NOMO-1 treated with DMSO at 0.1 percent for 48 hours (cell line): ENCODE data around the gene SPIN2A.
A peak's percentile ranks its signal among the peaks of the same experiment; 100 is the strongest.
"Not testable (repeated sequence)": the region's sequence is repeated elsewhere in the genome, so short reads cannot be mapped to it uniquely, and the experiment has no call there.

ENCODE experiments used
- DNase-seq: peaks from one replicate; lab custom pipeline; 2025; ENCODE audit not compliant: unreplicated experiment; lab: John Stamatoyannopoulos, UW

SPIN2A gene

DNA sequence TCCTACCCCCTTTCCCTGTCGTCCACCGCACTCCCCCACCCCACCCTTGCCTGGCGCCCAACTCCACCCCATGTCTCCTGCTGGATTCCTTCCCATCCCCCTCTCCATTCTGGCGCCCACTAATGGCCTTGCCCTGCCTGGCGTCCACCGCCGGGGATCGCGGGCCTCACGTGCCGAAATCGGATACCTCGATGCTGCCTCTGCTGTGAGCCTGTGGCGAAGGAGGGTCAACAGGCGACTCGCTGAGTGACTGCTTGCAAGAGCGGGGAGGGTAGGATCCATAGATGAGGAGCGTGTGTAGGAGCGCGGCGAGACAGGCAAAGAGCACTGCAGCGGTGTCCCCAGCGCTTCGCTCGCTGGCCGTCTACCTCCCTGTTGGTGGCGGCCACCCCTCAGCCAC lies at the start of gene SPIN2A:
Gene SPIN2A, minus strand, starts transcription at position 325 of the 400 bp plus-strand sequence. CDS start 800 bp downstream, outside the sequence.
- not testable (repeated sequence) for DNase-seq

DNA sequence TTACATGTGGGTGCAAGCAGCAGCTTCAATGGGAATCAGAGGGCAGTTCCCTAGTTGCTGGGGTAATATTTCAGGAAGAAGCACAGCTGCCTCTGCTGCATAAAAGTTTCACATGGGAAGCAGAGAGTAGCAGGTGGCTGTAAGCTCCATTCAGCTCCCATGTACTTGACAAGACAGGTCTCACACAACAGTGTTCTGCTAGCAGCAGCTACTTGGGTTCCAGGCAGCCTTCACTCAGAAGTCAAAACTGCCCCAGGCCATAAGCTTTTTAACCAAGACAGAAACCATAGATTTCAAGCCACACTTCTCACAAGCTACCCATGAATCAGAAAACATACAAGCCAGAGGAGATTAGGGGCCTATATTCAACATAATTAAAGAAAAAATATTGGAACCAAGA lies 41.4 kb upstream of the SPIN2A start:
- no peak for DNase-seq

DNA sequence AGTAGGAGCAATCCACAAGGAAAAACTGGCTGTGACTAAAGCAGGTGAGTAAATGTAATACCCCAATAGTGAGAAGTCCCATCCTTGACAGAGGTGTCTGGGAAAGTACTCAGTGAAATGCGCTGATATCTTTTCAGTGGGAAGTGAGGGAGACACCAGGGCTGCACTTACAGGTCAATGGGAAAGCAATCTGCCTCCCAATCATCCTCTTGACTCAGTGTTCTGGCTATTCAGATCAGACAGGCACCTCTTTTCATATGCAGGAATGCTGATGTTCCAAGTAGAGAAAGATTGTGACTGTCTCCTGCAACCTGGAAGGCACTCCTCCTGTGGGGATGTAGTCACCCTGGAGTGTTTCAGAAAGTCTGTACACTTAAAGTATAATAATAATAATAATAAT lies 39.9 kb upstream of the SPIN2A start:
- DNase-seq, result no peak

DNA sequence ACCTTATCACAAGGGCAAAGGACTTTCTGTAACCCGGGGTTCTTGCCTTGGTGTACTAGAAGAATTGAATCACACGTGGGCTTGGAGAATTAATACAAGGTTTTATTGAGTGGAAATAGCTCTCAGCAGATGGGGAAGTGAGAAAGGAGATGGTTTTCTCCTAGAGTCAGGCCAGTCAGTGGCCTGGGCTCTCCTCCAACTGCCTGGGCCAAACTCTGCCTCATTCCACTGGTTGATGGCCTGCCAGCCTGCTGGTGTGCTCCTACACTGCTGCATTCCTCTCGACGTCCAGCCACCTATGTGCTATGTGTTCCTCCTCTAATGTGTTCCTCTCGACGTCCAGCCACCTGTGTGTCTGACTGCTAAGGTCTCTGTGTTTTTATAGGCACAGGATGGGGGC lies 35.3 kb upstream of the SPIN2A start:
- DNase-seq, result no peak

DNA sequence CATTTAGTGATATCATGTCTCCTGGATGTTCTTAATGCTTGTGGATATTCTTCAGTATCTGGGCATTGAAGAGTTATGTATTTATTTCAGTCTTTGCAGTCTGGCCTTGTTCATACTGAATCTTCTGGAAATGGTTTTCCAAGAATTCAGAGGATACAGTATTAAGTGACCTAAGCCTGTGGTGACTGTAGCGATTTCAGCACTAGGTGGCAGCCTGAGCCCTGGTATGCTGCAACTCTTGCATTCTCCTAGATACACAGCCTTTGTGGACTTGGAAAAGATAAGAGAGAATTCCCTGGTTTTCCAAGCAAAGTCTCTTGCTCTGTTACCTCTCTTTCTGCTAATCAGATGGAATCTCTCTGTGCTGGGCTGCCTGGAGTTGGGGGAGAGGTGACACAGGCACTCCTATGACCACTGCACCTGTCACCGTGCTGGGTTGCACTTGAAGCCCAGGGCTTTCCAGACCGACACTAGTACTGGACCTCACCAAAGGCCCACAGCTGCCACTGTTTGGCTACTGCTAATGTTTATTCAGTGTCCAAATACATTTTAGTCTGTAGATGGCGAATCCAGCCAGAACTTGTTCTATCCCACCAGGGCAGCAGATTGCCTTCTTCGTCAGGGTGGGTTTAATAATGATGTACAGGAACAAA lies 19.3 kb upstream of the SPIN2A start:
- DNase-seq, result no peak

DNA sequence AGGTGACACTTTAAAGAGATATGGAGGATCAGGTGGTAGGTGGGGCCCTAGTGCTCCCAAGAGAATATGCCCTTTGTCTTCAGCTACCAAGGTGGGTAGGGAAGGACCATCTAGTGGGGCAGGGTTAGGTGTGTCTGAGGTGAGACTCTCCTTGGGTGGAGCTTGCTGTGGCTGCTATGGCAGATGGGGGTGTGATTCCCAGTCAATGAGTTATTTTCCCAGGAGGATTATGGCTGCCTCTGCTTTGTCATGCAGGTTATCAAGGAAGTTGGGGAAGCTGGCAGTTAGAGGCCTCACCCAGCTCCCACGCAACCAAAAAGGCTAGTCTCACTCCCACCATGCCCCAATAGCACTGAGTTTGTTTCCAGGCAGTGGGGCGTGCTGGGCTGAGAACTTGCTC lies 18.0 kb upstream of the SPIN2A start:
- no peak for DNase-seq

DNA sequence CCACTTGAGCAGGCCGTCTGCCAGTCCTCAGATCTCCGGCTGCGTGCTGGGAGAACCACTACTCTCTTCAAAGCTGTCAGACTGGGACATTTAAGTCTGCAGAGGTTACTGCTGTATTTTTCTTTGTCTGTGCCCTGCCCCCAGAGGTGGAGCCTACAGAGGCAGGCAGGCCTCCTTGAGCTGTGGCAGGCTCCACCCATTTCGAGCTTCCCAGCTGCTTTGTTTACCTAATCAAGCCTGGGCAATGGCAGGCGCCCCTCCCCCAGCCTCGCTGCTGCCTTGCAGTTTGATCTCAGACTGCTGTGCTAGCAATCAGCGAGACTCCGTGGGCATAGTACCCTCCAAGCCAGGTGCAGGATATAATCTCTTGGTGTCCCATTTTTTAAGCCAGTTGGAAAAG lies 15.0 kb upstream of the SPIN2A start:
- not testable (repeated sequence) for DNase-seq

DNA sequence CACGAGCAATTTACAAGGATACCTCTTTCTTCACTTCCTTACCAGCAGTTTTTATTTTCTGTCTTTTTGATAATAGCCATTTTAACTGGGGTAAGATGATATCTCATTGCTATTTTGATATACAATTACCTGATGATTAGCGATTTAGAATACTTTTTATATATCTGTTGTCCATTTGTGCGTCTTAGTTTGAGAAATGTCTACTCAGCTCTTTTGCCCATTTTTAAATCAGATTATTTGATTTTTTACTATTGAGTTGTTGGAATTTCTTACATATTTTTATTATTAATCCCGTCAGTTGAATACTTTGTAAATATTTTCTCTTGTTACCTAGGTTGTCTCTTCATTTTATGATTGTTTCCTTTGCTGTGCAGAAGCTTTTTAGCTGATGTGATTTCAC lies 1.5 kb upstream of the SPIN2A start:
- DNase-seq, result no peak

DNA sequence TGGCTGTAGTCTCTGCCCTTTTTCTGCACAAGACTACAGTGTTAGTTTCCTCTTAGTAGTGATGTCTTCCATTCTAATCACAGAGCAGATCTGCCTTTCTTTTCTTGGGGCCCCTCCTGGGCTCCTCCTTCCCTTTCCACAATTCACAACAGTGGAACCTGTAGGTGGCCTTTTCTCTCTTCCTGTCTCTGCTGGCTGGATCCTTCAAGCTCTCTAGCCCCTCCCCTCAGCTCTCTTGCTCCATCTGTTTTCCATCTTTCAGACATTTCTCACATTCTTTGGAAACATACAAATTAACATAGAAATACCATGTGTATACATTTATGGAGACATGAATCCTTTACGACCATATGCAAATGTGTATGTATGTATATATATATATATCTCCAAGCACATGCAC lies 304 bp upstream of the SPIN2A start:
- no peak for DNase-seq

DNA sequence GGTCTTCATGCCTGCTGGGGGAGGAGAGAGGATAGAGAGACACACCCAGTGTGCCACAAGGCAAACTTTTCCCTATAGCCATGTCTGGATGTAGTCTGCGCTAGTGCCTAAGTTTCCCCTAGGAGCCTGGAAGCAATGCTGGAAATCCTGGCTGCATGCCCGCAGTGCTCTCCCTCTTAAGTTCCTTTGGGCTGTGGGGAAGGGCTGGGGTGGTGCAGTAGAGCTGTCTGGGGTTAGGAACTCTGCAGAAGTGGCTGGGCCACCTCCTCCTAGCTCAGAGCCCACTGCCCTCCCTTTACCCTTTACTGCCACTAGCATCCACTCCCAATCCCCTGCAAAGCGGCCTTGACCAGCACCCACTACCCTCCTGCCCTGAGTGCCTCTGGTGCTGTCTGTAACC lies 608 bp downstream of the SPIN2A start:
- DNase-seq, result not testable (repeated sequence)

DNA sequence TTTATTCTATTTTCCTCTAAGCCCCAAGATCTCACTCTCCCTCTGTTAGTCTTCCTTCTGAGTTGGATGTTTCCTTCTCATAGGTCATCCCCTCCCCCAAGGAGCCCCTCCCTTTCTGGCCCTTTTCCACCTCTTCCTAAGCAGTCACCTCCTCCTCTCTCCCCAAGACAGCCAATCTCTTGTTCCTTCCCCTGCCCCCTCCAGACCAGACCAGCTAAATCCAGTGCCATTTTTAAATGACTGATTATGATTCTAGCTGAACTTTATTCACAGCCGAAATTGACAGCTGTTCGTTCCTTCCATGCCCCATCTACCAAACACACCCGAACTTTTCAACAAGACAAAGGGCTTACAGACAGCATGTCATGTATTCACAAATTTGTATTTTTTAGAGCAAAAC lies 1.9 kb downstream of the SPIN2A start:
- no peak for DNase-seq

DNA sequence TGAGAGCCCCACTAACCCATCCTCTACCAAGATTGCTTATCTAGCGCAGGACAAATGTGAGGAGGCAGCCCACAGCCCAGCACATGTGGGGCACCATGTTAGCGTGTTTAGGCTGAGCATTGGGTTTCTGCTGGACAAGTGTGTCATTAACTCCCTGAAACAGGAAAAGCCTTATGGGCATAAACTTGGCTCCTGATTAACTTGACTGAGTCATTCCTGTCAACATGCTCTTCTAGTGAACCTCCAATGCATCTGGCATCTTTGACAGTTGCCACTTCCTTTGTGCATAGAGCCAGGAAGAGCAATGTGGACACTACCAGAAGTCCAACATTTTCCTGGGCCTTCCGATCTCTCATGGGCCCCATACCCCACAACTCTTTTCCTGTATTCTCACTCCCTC lies 2.5 kb downstream of the SPIN2A start:
- no peak for DNase-seq

DNA sequence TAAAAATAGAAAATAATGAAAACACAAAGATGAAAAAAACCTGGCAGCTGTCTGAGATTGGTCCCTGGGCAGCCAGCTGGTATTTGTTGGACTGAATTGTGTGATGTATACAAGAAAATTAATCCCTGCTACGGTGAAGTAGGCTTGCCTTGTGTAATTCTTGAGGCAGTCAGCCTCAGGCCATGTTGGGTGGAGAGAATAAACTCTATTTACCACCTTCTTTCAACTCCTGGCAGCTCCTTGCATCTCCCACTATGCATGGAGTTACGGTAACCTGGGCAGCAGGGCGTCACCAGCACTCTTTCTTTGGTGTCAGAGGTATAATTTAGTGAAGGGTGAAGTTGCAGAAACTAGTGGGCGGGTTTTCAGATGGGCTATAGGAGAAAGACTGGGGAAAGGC lies 3.5 kb downstream of the SPIN2A start:
- DNase-seq, result no peak

DNA sequence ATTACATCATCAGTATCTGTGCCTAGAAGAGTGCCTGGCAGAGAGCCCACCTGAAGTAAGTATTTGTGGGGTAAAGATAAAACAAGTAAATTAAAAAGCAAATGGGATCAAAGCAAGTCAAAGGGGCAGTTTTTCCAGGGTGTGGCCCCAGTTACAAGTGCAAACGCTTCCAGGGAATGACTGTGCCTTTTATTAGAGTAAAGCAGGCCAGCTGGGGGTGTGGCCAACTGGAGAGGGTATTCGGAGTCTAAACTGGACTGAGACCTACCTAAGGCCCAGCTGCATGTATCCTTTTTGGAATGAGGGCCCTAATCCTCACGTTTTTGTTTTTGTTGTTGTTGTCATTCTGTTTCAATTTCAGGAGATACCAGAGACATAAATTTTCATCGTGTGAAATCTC lies 3.9 kb downstream of the SPIN2A start:
- DNase-seq, result not testable (repeated sequence)

DNA sequence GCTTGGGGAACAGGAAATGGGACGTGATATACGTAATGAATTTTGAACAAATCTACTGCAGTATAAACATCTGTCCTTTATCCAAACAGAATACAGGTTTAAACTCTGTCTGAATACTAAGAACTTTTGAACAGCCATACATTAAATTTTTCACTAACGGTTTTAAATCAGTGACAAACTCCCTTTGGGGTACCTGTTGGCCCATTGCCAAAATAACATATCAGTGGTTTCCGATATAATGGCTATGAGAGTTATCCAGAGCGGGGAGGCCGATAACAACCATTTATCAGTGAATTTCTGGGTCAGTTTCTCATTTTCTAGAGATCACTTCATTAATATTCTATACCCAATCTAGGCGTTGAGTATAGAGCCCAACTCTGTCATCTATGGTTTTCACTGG lies 5.2 kb downstream of the SPIN2A start:
- DNase-seq, result no peak

DNA sequence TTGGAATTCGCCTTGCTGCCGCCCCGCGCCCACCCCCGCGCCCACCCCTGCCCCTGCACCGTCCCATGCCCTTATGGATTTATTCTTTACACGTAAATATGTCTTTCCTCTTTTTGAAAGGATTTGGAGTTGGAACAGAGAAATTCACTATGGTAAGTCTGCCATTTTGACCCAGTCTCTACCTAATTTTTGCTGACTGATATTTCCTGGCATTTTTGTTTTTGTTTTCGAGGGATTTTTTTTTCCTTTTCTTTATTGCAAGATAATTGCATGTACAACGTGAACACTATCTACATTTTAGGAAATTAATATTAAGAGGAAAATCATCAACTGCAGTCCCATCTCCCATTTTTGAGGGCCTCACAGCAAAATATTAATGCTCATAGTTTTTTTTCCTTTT lies 15.4 kb downstream of the SPIN2A start:
- no peak for DNase-seq

DNA sequence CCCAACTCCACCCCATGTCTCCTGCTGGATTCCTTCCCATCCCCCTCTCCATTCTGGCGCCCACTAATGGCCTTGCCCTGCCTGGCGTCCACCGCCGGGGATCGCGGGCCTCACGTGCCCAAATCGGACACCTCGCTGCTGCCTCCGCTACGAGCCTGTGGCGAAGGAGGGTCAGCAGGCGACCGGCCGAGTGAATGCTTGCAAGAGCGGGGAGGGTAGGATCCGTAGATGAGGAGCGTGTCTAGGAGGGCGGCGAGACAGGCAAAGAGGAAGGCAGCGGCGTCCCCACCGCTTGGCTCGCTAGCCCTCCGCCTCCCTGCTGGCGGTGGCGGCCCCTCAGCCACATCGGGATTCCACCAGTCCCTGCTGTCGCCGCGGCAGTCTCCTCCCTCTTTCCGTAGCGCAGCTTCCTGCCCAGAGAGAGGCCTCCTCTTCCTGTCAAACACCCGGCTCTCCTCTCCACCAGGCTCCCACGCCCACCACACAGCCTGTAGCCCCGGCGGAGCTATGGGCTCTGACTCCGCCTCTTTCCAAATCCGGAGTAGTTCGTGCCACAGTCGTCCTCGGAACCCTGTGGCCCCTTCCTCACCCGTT lies 15.9 kb downstream of the SPIN2A start, which contains the start of gene SPIN2B:
Gene SPIN2B, minus strand, starts transcription at position 387 of the 594 bp plus-strand sequence.
- peak; percentile 84 for DNase-seq

DNA sequence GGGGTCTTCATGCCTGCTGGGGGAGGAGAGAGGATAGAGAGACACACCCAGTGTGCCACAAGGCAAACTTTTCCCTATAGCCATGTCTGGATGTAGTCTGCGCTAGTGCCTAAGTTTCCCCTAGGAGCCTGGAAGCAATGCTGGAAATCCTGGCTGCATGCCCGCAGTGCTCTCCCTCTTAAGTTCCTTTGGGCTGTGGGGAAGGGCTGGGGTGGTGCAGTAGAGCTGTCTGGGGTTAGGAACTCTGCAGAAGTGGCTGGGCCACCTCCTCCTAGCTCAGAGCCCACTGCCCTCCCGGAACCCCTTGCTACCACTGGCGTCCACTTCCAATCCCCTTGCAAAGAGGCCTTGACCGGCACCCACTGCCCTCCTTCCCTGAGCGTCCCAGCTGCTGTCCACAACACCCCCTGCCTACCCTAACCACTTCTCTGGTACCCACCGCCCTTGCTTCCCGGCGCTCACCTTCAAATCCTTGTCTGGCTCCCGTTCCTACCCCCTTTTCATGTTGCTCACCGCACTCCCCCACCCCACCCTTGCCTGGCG lies 16.5 kb downstream of the SPIN2A start:
- DNase-seq, result not testable (repeated sequence)

DNA sequence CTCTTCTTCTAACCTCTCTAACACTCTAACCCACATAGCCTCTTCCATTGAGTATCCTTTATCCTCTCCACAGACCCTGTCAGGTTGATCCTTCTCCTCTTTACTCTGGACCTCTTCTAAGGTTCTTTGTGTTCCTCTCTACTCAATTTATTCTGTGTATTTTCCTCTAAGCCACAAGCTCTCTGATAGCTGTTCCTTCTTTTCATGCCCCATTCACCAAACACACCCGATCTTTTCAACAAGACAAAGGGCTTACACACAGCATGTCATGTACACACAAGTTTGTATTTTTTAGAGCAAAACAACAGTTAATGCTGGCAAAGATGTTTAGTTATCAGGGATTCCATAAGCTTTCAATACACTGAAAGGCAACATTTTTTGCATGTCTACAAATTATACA lies 17.8 kb downstream of the SPIN2A start:
- no peak for DNase-seq

DNA sequence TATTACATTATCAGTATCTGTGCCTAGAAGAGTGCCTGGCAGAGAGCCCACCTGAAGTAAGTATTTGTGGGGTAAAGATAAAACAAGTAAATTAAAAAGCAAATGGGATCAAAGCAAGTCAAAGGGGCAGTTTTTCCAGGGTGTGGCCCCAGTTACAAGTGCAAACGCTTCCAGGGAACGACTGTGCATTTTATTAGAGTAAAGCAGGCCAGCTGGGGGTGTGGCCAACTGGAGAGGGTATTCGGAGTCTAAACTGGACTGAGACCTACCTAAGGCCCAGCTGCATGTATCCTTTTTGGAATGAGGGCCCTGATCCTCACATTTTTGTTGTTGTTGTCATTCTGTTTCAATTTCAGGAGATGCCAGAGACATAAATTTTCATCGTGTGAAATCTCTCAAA lies 19.6 kb downstream of the SPIN2A start:
- DNase-seq, result not testable (repeated sequence)

DNA sequence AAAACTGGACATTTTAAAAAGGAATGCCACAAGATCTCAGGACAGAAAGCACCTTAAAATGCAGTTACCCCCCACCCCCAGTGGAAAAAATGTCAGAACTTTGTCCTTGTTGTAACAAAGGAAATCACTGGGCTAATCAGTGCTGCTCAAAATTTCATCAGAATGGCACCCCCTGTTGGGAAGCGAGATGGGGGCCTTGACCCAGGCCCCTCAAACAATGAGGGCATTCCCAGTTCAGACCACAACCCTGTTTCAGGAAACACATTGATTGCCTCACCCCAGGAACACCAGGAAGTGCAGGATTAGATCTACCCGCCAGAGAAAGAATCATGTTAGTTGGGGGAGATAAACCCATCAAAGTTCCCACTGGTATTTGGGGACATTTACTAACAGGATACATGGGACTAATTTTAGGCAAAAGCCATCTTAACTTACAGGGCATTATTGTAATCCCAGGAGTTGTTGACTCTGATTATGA lies 32.2 kb downstream of the SPIN2A start:
- DNase-seq, result no peak

DNA sequence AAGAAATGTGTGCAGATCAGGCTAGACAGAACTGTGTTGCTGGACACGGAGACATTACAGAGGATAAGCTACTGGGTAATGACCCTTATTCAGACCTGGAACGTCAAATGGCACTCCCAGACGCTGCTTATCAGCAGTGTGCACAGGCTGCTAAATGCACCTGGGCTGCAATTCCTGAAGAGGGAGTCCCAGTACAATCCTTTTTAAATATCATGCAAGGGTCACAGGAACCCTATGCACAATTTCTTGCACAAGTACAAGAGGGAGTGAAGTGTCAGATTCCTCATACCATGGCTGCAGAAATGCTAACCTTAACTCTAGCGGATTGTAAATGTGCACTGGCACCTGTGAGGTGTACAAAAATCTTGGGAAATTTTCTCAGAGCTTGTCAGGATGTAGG lies 32.8 kb downstream of the SPIN2A start:
- DNase-seq, result no peak

DNA sequence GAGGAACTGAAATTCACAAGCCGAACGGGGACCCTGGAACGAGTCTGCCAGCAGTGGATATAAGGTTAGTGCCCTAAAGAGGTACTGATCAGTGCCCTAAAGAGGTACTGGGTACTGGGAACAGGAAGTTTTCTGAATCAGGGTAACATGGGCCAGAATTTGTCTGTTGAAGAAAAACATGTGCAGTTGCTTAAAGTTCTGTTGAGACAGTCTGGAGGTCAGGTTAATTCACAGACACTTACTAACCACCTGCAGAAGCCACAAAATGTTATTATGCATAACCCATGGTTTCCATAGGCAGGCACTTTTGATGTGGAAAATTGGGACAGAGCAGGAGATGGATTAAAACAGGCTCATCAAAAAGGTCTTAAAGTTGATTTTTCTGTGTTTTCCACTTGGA lies 33.7 kb downstream of the SPIN2A start:
- no peak for DNase-seq
